Keratinocyte (primary cell): ENCODE data around the gene GABRR1. TPM values are rescaled to one million over a fixed set of nuclear protein-coding genes. Genes with fewer than 3 reads are reported as not detected.

Experiments
- DNase-seq: peaks from one replicate; pipeline ENCODE4 v3.0.0-alpha.2; 2011; ENCODE audit warnings: low read depth, missing footprints, low spot score
- FAIRE-seq: peaks from 2 replicates; lab custom pipeline; 2011; peaks lifted over from hg19 to GRCh38; lab: Jason Lieb, UNC
- H2AFZ ChIP-seq: 2 replicates; pipeline ENCODE4 v1.6.0; 2012; ENCODE audit warnings: low read length, control low read depth, inconsistent platforms; ENCODE audit not compliant: control insufficient read depth
- H3K27ac ChIP-seq: 2 replicates; pipeline ENCODE4 v1.5.1; 2011; ENCODE audit warnings: low read length; ENCODE audit not compliant: control insufficient read depth, insufficient read depth
- H3K27me3 ChIP-seq: 3 replicates; pipeline ENCODE4 v1.6.0; 2011; ENCODE audit warnings: low read length; ENCODE audit not compliant: control insufficient read depth, insufficient read depth; ENCODE audit errors: extremely low read depth
- H3K36me3 ChIP-seq, 2 experiments: 2 replicates in 1 of 2; 3 replicates in 1 of 2; pipeline ENCODE4 v1.5.1; 2011; ENCODE audit warnings: low read length in 2 of 2, mild to moderate bottlenecking in 1 of 2; ENCODE audit not compliant: control insufficient read depth in 2 of 2, insufficient read depth in 2 of 2; ENCODE audit errors: extremely low read depth in 1 of 2
- H3K4me1 ChIP-seq: 3 replicates; pipeline ENCODE4 v1.5.1; 2011; ENCODE audit warnings: low read length; ENCODE audit not compliant: control insufficient read depth, insufficient read depth; ENCODE audit errors: extremely low read depth
- H3K4me2 ChIP-seq: 3 replicates; pipeline ENCODE4 v1.6.0; 2011; ENCODE audit warnings: low read depth, low read length; ENCODE audit not compliant: control insufficient read depth, insufficient read depth; ENCODE audit errors: extremely low read depth
- H3K4me3 ChIP-seq, 3 experiments: fragments of 200-600 bp in 1 of 3; sonication (generic) in 1 of 3; 2 replicates in 2 of 3; 3 replicates in 1 of 3; pipeline ENCODE4 v1.5.1; 2011 to 2016; ENCODE audit warnings: low read length in 3 of 3, mild to moderate bottlenecking in 3 of 3, control low read depth in 2 of 3, inconsistent platforms in 1 of 3, low read depth in 1 of 3, mixed read lengths in 1 of 3, mixed run types in 1 of 3, moderate library complexity in 1 of 3; ENCODE audit not compliant: control insufficient read depth in 2 of 3, insufficient read depth in 2 of 3; ENCODE audit errors: extremely low read depth in 1 of 3
- H3K79me2 ChIP-seq: 2 replicates; pipeline ENCODE4 v1.6.0; 2012; ENCODE audit warnings: low read length; ENCODE audit not compliant: control insufficient read depth, insufficient read depth
- H3K9ac ChIP-seq: 3 replicates; pipeline ENCODE4 v1.6.0; 2011; ENCODE audit warnings: low read length; ENCODE audit not compliant: control insufficient read depth, insufficient read depth; ENCODE audit errors: extremely low read depth
- H3K9me1 ChIP-seq: 3 replicates; pipeline ENCODE4 v1.6.0; 2011; ENCODE audit warnings: low read length; ENCODE audit not compliant: control insufficient read depth, insufficient read depth; ENCODE audit errors: extremely low read depth
- H3K9me3 ChIP-seq: 2 replicates; pipeline ENCODE4 v1.5.1; 2012; ENCODE audit warnings: low read depth, low read length; ENCODE audit not compliant: control insufficient read depth
- H4K20me1 ChIP-seq: 3 replicates; pipeline ENCODE4 v1.6.0; 2011; ENCODE audit warnings: low read length; ENCODE audit not compliant: control insufficient read depth, insufficient read depth; ENCODE audit errors: extremely low read depth
- EZH2 ChIP-seq: IDR thresholded peaks from one replicate; pipeline ENCODE4 v1.6.1; 2012; ENCODE audit warnings: inconsistent platforms, mild to moderate bottlenecking, low read length, moderate library complexity
- dilution Hi-C: fragments of 300-500 bp; cut with MboI; formaldehyde crosslinking; loops from one replicate; pipeline ENCODE4 v1.7.0; 2020; ENCODE audit warnings: low sequenced_read_pairs; ENCODE audit not compliant: extremely low pct_ligation_motif_present
- polyA plus RNA-seq, 5 experiments: library from polyadenylated mRNA; depleted of rRNA in 3 of 5; stranded (reverse) in 3 of 5; stranded (forward) in 1 of 5; unstranded in 1 of 5; fragments of >200 nt; gene quantifications; 1 replicate in 1 of 5; 2 replicates in 3 of 5; 3 replicates in 1 of 5; pipeline versions ENCODE4 v1.2.1 to v1.2.3, GENCODE V29; 2011 to 2012; ENCODE audit warnings: missing spikeins in 2 of 5, low read depth in 1 of 5, low replicate concordance in 1 of 5
- TF ChIP-seq, protein P1 (sequence below), 3 experiments: IDR thresholded peaks in 1 of 3; conservative IDR thresholded peaks in 1 of 3; optimal IDR thresholded peaks in 1 of 3; 2 replicates in 2 of 3; 3 replicates in 1 of 3; pipeline versions ENCODE3 to v1.5.1; 2011; ENCODE audit warnings: low read length in 3 of 3, mild to moderate bottlenecking in 3 of 3, moderate library complexity in 2 of 3, control low read depth in 1 of 3, inconsistent platforms in 1 of 3; ENCODE audit not compliant: insufficient read depth in 2 of 3; ENCODE audit errors: extremely low read depth in 1 of 3

Gene GABRR1
- polyA plus RNA-seq, 1 donor (not counting 4 experiments of a cell fraction or from before 2014, with no cell fraction given), result 0.04 TPM

DNA sequence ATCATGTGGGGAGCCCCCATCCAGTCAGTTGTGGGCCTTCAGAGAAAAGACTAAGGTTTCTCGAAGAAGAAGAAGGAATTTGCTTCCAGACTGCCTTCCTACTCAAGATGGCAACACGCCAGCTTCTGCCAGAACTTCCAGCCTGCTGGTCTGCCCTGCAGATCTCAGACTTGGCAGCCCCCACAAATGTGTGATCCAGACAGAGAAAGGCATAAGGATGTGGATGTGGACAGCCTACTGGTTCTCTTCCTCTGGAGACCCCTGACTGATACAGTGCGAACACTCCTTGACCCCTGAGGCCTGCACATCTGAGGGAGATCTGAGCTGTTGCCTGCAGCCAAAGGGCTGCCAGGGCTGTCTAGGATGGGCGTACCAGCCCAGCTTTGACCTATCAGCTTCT lies 8.6 kb downstream of the GABRR1 start:
- no peak overlapping the region for H2AFZ ChIP-seq
- H3K79me2 ChIP-seq, result no peaks in the 10 kb centered on the region
- no peak overlapping the region for H3K4me3 ChIP-seq
- no peaks in the 10 kb centered on the region for H4K20me1 ChIP-seq
- no peaks in the 10 kb centered on the region for H3K27me3 ChIP-seq
- dilution Hi-C loops, result no loop called here
- H3K4me2 ChIP-seq, result no peak overlapping the region
- H3K9me3 ChIP-seq, result no peaks in the 10 kb centered on the region
- no peaks in the 10 kb centered on the region for H3K4me1 ChIP-seq
- no peak overlapping the region for H3K27ac ChIP-seq
- H3K9ac ChIP-seq, result no peak overlapping the region
- no peak for FAIRE-seq
- H3K36me3 ChIP-seq, result no peaks in the 10 kb centered on the region
- no peak for DNase-seq
- H3K9me1 ChIP-seq, result no peaks in the 10 kb centered on the region
- TF ChIP-seq EZH2, result no peak
- TF ChIP-seq, protein P1, sequence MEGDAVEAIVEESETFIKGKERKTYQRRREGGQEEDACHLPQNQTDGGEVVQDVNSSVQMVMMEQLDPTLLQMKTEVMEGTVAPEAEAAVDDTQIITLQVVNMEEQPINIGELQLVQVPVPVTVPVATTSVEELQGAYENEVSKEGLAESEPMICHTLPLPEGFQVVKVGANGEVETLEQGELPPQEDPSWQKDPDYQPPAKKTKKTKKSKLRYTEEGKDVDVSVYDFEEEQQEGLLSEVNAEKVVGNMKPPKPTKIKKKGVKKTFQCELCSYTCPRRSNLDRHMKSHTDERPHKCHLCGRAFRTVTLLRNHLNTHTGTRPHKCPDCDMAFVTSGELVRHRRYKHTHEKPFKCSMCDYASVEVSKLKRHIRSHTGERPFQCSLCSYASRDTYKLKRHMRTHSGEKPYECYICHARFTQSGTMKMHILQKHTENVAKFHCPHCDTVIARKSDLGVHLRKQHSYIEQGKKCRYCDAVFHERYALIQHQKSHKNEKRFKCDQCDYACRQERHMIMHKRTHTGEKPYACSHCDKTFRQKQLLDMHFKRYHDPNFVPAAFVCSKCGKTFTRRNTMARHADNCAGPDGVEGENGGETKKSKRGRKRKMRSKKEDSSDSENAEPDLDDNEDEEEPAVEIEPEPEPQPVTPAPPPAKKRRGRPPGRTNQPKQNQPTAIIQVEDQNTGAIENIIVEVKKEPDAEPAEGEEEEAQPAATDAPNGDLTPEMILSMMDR (optimal IDR thresholded peaks at IDR 0.05 in 1 of 3, IDR thresholded peaks at IDR 0.05 in 1 of 3, conservative IDR thresholded peaks at IDR 0.05 in 1 of 3; ENCODE audit: extremely low read depth in 1 of 3, insufficient read depth in 2 of 3, low read length in 3 of 3), result no peak

GRCh38 chr6:89205819-89206218 lies 11.3 kb downstream of the GABRR1 start:
- Histone ChIP-seq H3K4me3 (no peak overlapping the region), H3K36me3 (no peaks in the 10 kb centered on the region), H3K9me1 (no peaks in the 10 kb centered on the region), H3K79me2 (no peaks in the 10 kb centered on the region), H3K27ac (no peak overlapping the region), H3K27me3 (peaks cover 1% of the 10 kb centered on the region), H3K9ac (no peak overlapping the region), H2AFZ (no peak overlapping the region), H3K4me2 (no peak overlapping the region), H4K20me1 (no peaks in the 10 kb centered on the region), H3K9me3 (no peaks in the 10 kb centered on the region), H3K4me1 (no peaks in the 10 kb centered on the region)
- dilution Hi-C loops, result no loop called here
- DNase-seq (no peak), FAIRE-seq (no peak)
- TF ChIP-seq EZH2, result no peak
- TF ChIP-seq, protein P1 (optimal IDR thresholded peaks at IDR 0.05 in 1 of 3, IDR thresholded peaks at IDR 0.05 in 1 of 3, conservative IDR thresholded peaks at IDR 0.05 in 1 of 3; ENCODE audit: extremely low read depth in 1 of 3, insufficient read depth in 2 of 3, low read length in 3 of 3), result no peak
